Measurements from ENCODE around the gene FKBP15. TPM values are rescaled to one million over a fixed set of nuclear protein-coding genes. Genes with fewer than 3 reads are reported as not detected.

Gene FKBP15
- polyA plus RNA-seq, 1 donor from 2014 or later: 12.1 TPM

GRCh38 chr9:113246928-113247327 is 25.9 kb upstream of the FKBP15 start:
- H2AFZ ChIP-seq (ENCODE audit: low read depth, low read length): no peak overlapping the region
- H3K36me3 ChIP-seq (ENCODE audit: insufficient read depth, low read length): no peaks in the 10 kb centered on the region
- no peak overlapping the region for H3K9ac ChIP-seq (ENCODE audit: low read length)
- H3K9me2 ChIP-seq (ENCODE audit: insufficient read depth, low read length): no peaks in the 10 kb centered on the region
- H3K27me3 ChIP-seq (ENCODE audit: insufficient read depth, low read depth, low read length): no peaks in the 10 kb centered on the region
- H3K27ac ChIP-seq (ENCODE audit: low read length): no peak overlapping the region
- no peaks in the 10 kb centered on the region for H3K9me3 ChIP-seq (ENCODE audit: low read length)
- no peak overlapping the region for H3K4me3 ChIP-seq (ENCODE audit: low read length)
- no peak for TF ChIP-seq TAF1 (IDR thresholded peaks at IDR 0.05; ENCODE audit: low read depth)
- no peak for TF ChIP-seq SMC3 (conservative IDR thresholded peaks at IDR 0.05; ENCODE audit: poor library complexity)
- no peak for TF ChIP-seq EP300 (conservative IDR thresholded peaks at IDR 0.05; ENCODE audit: poor library complexity, severe bottlenecking)
- TF ChIP-seq RAD21 (conservative IDR thresholded peaks at IDR 0.05): no peak
- TF ChIP-seq MXI1 (conservative IDR thresholded peaks at IDR 0.05; ENCODE audit: poor library complexity, severe bottlenecking): no peak
- TF ChIP-seq POLR2AphosphoS5 (IDR thresholded peaks at IDR 0.05): no peak
- no peaks in the 10 kb centered on the region for H4K20me1 ChIP-seq (ENCODE audit: insufficient read depth)
- no peaks in the 10 kb centered on the region for H3K79me2 ChIP-seq (replicated peaks; ENCODE audit: insufficient read depth, low read length)
- H3F3A ChIP-seq (ENCODE audit: insufficient read depth, low read length, poor library complexity, severe bottlenecking): no peaks in the 10 kb centered on the region
- H3K4me2 ChIP-seq (ENCODE audit: low read length): no peak overlapping the region

- Histone ChIP-seq H3K27ac (ENCODE audit: low read length) (no peak overlapping the region), H3K36me3 (ENCODE audit: insufficient read depth, low read length) (no peaks in the 10 kb centered on the region), H3K9me3 (ENCODE audit: low read length) (no peaks in the 10 kb centered on the region), H3K9me2 (ENCODE audit: insufficient read depth, low read length) (no peaks in the 10 kb centered on the region), H3K4me3 (ENCODE audit: low read length) (no peak overlapping the region), H3K4me2 (ENCODE audit: low read length) (no peak overlapping the region), H2AFZ (ENCODE audit: low read depth, low read length) (no peak overlapping the region), H3K27me3 (ENCODE audit: insufficient read depth, low read depth, low read length) (no peaks in the 10 kb centered on the region), H3F3A (ENCODE audit: insufficient read depth, low read length, poor library complexity, severe bottlenecking) (no peaks in the 10 kb centered on the region), H4K20me1 (ENCODE audit: insufficient read depth) (no peaks in the 10 kb centered on the region), H3K79me2 (replicated peaks; ENCODE audit: insufficient read depth, low read length) (no peaks in the 10 kb centered on the region), H3K9ac (ENCODE audit: low read length) (no peak overlapping the region)
- no peak for TF ChIP-seq MXI1 (conservative IDR thresholded peaks at IDR 0.05; ENCODE audit: poor library complexity, severe bottlenecking)
- TF ChIP-seq RAD21 (conservative IDR thresholded peaks at IDR 0.05): no peak
- TF ChIP-seq EZH2 (IDR thresholded peaks at IDR 0.05; ENCODE audit: borderline replicate concordance, insufficient read depth, low read length, poor library complexity, severe bottlenecking): no peak
- TF ChIP-seq EP300 (conservative IDR thresholded peaks at IDR 0.05; ENCODE audit: poor library complexity, severe bottlenecking): no peak
- no peak for TF ChIP-seq TAF1 (IDR thresholded peaks at IDR 0.05; ENCODE audit: low read depth)
- no peak for TF ChIP-seq SMC3 (conservative IDR thresholded peaks at IDR 0.05; ENCODE audit: poor library complexity)
- TF ChIP-seq CTCF (IDR thresholded peaks at IDR 0.05; ENCODE audit: poor library complexity, severe bottlenecking): no peak
- no peak for TF ChIP-seq REST (IDR thresholded peaks at IDR 0.05; ENCODE audit: borderline replicate concordance)
- no peak for TF ChIP-seq POLR2AphosphoS5 (IDR thresholded peaks at IDR 0.05)
Observed at GRCh38 chr9:113245894-113246293, 24.8 kb upstream of the FKBP15 start.
